ENCODE measurements around the gene WIPF3. TPM values are rescaled to one million over a fixed set of nuclear protein-coding genes. Genes with fewer than 3 reads are reported as not detected.
A peak's percentile ranks its signal among the peaks of the same experiment; 100 is the strongest.

Gene WIPF3
- total RNA-seq, 2 donors from 2014 or later, result 5.2 to 7.2 TPM

GRCh38 chr7:29805031-29805430 lies 1.3 kb upstream of the WIPF3 start:
- H3K4me1 Mint-ChIP-seq, result peaks cover 15% of the 10 kb centered on the region
- no peak for TF ChIP-seq CTCF (conservative IDR thresholded peaks at IDR 0.05)
- no peak overlapping the region for H3K27ac ChIP-seq (ENCODE audit: low read depth, low read length)
- H3K27ac Mint-ChIP-seq, result no peak overlapping the region
- H3K9me3 Mint-ChIP-seq, result no peaks in the 10 kb centered on the region
- H3K4me3 Mint-ChIP-seq, result no peak overlapping the region
- WGBS, 2 experiments (ENCODE audit: insufficient coverage in 1 of 2, insufficient read length in 1 of 2), result 87 to 91% methylated on average over 4 to 7 of the region's 7 CpGs
- DNase-seq, result no peak
- H3K9ac ChIP-seq (ENCODE audit: extremely low read depth, low read length, poor library complexity, severe bottlenecking), result no peak overlapping the region
- H3K36me3 Mint-ChIP-seq (ENCODE audit: low read depth), result no peaks in the 10 kb centered on the region
- no peaks in the 10 kb centered on the region for H3K36me3 ChIP-seq (ENCODE audit: control insufficient read depth, insufficient read depth, low read length)
- H3K9me3 ChIP-seq (ENCODE audit: control insufficient read depth, low read length), result no peaks in the 10 kb centered on the region
- no peak overlapping the region for H3K4me3 ChIP-seq (ENCODE audit: low read length)
- no peaks in the 10 kb centered on the region for H3K4me1 ChIP-seq (ENCODE audit: control insufficient read depth, insufficient read depth, low read length)
- peaks cover 33% of the 10 kb centered on the region for H3K27me3 Mint-ChIP-seq (ENCODE audit: insufficient read depth)
- peaks cover 22% of the 10 kb centered on the region for H3K27me3 ChIP-seq (ENCODE audit: control insufficient read depth, insufficient read depth, low read length, poor library complexity, severe bottlenecking)

GRCh38 chr7:29805886-29806207 lies 461 bp upstream of the WIPF3 start:
- Mint-ChIP-seq H3K27me3 (ENCODE audit: insufficient read depth) (peaks cover 33% of the 10 kb centered on the region), H3K36me3 (ENCODE audit: low read depth) (no peaks in the 10 kb centered on the region), H3K4me1 (peaks cover 15% of the 10 kb centered on the region), H3K27ac (no peak overlapping the region), H3K4me3 (peak overlapping the region; percentile 50), H3K9me3 (no peaks in the 10 kb centered on the region)
- Histone ChIP-seq H3K27ac (ENCODE audit: low read depth, low read length) (no peak overlapping the region), H3K4me1 (ENCODE audit: control insufficient read depth, insufficient read depth, low read length) (no peaks in the 10 kb centered on the region), H3K9ac (ENCODE audit: extremely low read depth, low read length, poor library complexity, severe bottlenecking) (no peak overlapping the region), H3K9me3 (ENCODE audit: control insufficient read depth, low read length) (no peaks in the 10 kb centered on the region), H3K4me3 (ENCODE audit: low read length) (peak overlapping the region; percentile 52), H3K36me3 (ENCODE audit: control insufficient read depth, insufficient read depth, low read length) (no peaks in the 10 kb centered on the region), H3K27me3 (ENCODE audit: control insufficient read depth, insufficient read depth, low read length, poor library complexity, severe bottlenecking) (peaks cover 22% of the 10 kb centered on the region)
- no peak for DNase-seq
- TF ChIP-seq CTCF (conservative IDR thresholded peaks at IDR 0.05), result no peak
- WGBS, 2 experiments (ENCODE audit: insufficient coverage in 1 of 2, insufficient read length in 1 of 2), result 66 to 70% methylated on average over 7 to 12 of the region's 12 CpGs

- peak overlapping the region; percentile 81 for H3K4me3 ChIP-seq (ENCODE audit: low read length)
- H3K9me3 Mint-ChIP-seq, result no peaks in the 10 kb centered on the region
- H3K4me1 ChIP-seq (ENCODE audit: control insufficient read depth, insufficient read depth, low read length), result no peaks in the 10 kb centered on the region
- no peak overlapping the region for H3K27ac Mint-ChIP-seq
- no peaks in the 10 kb centered on the region for H3K36me3 Mint-ChIP-seq (ENCODE audit: low read depth)
- H3K9ac ChIP-seq (ENCODE audit: extremely low read depth, low read length, poor library complexity, severe bottlenecking), result no peak overlapping the region
- peak; percentile 86 for DNase-seq
- peaks cover 22% of the 10 kb centered on the region for H3K27me3 ChIP-seq (ENCODE audit: control insufficient read depth, insufficient read depth, low read length, poor library complexity, severe bottlenecking)
- TF ChIP-seq CTCF (conservative IDR thresholded peaks at IDR 0.05), result peak; percentile 48
- H3K4me3 Mint-ChIP-seq, result peak overlapping the region; percentile 70
- H3K36me3 ChIP-seq (ENCODE audit: control insufficient read depth, insufficient read depth, low read length), result no peaks in the 10 kb centered on the region
- peaks cover 11% of the 10 kb centered on the region for H3K4me1 Mint-ChIP-seq
- WGBS, 2 experiments (ENCODE audit: insufficient coverage in 1 of 2, insufficient read length in 1 of 2), result 8 to 13% methylated on average over 12 to 43 of the region's 43 CpGs
- no peaks in the 10 kb centered on the region for H3K9me3 ChIP-seq (ENCODE audit: control insufficient read depth, low read length)
- peaks cover 29% of the 10 kb centered on the region for H3K27me3 Mint-ChIP-seq (ENCODE audit: insufficient read depth)
- no peak overlapping the region for H3K27ac ChIP-seq (ENCODE audit: low read depth, low read length)
Observed at GRCh38 chr7:29806995-29807841, 910 bp downstream of the WIPF3 start.

Measured in endodermal cell (in vitro differentiated cells).